ENCODE data around the gene RABGAP1L.

The RABGAP1L gene

DNA sequence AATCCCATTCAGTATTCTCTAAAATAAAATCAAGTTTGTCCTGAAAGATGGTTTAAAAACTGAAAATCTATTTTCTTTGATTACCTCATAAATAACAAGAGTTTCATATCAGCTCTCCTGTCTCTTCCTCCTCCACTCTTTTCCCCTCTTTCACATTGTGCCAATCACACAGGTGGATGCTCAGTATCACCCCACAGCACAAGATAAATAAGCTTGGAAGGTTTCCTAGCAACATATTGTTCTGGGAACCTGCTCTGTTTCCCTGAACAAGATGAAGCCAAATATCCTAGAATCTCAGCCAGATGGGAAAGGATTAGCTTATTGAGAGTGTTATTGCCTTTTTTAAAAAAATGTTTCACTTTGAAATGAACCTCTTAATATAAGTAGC, 794.7 kb downstream of the RABGAP1L start:
- DNase-seq, result no peak

DNA sequence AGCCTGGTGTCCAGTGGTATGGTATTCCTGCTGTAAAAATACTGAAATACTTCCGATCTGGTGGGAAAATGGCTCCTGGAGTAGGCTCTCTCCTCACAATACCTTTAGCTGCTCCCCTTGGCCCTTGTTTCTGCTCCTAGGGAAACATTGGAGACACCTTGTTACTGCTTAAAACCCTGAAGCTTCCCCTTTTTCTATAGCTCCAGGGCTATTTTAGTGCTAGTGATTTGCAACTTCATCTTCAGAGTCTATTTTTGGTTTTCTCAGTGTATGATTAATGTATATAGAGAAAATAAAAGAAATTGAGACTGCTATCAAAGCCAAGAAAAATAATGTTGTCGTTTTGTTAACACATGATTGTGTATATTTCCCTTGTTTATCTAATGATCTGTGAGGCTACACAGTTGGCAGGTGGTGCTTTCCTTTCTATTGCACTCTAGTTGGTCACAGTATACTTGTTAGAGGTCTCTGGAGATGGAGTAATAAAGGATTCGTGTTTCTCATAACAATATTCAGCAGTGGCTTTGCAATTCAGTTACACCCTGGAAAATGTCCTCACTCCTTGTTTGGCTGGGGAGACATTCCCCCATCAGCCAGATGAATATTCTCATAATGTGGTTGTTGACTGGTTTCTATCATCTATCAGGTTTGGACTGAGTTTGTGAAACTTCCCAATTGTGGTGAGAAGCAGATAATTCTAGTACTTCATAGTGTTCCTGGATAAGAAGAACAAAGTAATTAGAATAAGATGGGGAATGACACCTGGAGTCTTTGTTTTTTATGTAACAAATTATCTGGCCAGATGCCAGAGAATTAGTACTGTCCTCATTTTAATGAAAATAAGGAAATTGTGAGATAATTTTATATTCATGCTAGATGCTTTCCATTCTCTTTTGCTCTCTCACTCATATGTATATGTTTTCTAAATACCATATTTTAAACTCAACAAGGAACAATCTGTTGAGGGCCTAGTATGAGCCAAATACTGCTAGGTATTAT, 795.6 kb downstream of the RABGAP1L start:
- DNase-seq, result peak; percentile 11

DNA sequence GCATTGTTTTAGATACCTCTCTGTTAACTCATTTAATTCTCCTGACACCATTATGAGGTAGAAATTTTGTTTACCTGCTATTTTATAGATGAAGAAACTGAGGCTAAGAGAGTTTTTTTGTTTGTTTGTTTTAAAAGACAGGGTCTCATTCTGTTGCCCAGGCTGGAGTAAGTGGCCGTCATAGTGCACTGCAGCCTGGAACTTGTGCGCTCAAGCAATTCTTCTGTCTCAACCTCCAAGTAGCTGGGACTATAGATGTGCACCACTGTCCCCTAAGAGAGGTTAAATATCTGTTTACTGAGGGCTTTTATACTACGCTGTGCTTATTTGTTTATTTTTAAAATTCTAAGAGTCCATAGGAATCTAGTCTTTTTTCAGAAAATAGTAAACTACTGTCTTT, 796.8 kb downstream of the RABGAP1L start:
- DNase-seq, result no peak

GRCh38 chr1:174956976-174957375, 797.7 kb downstream of the RABGAP1L start:
- DNase-seq, result no peak

DNA sequence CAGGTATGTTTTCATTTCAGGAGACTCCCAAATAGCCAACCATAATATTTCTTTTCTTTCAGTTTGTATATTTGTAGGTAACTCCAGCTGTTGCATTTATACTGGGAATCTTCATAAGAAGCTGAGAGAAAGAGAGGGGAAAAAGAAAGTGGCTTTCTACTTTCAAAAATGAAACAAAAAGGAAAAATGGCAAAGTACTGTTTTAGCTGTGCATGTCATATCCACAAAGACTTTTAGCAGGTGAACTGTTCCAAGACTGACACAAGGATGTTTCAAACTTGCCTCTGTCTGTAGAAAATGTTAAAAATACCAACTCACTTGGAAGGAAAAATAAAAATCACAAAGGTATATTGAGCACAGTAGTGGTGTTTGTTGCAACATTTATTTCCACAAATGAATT, 798.5 kb downstream of the RABGAP1L start:
- no peak for DNase-seq

DNA sequence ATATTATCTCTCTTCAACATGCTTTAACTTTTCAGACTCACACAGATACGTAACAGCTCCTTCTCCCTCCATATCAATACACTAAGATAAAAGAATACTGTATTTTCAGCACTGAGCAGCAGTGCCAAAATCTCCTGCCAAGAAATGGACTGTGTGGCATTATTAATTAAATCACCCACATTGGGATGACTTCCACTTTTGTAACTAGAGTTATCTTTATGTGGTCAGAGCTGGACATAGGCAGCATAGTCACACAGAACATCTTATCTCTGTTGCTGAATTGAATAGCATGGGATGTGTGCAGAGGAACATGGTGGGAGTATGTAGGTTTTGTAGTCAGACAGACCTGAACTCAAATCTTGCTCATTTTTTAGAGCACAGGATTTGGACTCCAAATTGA, 799.1 kb downstream of the RABGAP1L start:
- no peak for DNase-seq

- DNase-seq, result no peak
Observed at GRCh38 chr1:174960362-174960761, 801.0 kb downstream of the RABGAP1L start.

- no peak for DNase-seq
Observed at GRCh38 chr1:174963529-174964125, 804.3 kb downstream of the RABGAP1L start.

DNA sequence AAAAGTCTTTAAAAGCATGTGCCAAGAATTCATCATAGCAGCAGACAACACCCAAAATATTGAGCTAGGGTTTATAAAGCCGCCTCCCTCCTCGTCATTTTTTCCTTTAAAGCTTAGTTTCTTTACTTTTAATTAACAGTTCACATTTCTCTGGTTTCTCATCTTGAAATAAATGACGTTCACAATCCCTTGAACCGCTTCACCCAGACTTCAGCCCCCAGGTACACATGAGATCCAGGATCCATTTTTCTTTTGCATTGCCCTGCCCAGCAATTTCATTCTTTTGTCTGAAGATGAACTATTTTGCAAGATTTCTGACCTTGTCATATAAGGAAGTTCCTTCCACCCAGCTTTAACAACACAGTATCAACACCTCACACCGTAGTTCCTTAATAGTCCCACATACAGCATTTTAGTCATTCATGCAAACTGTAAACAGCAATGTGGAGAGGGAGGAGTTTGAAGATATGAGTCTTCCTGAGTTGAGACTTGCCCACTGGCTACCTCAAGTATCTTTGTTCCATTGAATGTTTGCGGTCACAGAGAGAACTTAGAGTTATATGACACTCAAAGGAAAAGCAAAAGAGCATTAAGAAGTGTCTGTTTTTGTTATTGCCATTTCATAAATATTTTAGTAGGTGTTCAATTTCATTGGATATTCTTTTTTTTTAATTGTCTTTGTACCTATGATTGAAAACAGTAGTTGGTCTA, 805.1 kb downstream of the RABGAP1L start:
- DNase-seq, result peak; percentile 68

- DNase-seq, result no peak
Observed at GRCh38 chr1:174964972-174965361, 805.6 kb downstream of the RABGAP1L start.

DNA sequence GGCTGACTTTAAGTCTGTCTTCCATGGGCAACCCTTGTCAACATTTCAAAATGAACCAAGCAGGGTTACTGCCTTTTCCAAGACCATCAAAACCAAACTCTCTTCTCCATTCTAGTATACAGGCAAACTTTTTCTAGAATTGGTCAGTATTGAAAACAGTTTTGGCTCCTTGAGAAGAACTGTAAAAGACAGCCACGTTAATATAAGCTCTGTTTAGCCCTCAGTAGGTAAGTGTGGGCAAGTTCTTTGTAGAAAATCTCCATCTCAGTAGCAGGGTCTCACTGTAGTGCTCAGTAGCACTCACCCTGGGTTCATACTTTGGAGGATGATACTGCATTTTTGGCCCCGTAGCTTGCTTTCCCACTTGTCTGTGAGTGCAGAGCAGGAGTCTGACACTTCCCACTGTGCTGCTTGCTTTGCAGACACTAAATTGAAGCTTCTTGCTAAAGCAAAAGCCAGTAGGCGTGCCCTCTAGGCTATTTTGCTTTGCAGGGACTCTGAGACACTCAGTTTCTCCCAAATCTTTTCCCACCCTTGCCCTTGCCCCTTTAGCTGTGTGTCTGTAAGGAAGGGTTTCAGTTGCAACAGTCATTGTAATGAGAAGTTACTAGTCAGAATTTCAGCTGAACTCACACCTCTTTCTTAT, 806.2 kb downstream of the RABGAP1L start:
- DNase-seq, result peak; percentile 28

DNA sequence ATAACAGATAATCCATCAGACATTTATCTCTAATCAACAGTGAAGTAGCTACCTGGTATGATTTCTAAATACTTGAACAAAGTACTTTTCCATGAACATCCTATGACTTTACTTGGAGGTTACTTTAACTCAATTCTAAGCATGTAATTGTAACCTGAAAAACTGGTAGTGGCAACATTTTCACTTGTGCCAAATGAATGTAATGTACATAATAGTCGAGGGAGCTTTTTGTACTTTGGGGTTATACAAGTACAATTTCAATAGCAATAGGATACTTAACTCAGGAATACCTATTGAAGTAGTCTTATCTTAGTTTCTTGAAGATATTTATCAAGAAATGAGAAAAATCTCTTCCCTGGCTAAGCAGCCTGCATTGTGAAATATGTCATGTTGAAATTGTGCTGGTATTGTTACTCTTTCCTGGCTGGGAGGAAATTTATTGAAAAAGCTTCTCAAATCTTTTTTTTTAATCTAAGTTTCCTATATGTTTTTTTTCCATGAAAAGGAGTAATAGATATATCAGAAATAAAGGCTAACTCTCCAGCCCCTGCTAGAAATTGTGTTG, 806.8 kb downstream of the RABGAP1L start:
- DNase-seq, result peak; percentile 15

GRCh38 chr1:174967845-174968705, 808.8 kb downstream of the RABGAP1L start:
- DNase-seq, result no peak

DNA sequence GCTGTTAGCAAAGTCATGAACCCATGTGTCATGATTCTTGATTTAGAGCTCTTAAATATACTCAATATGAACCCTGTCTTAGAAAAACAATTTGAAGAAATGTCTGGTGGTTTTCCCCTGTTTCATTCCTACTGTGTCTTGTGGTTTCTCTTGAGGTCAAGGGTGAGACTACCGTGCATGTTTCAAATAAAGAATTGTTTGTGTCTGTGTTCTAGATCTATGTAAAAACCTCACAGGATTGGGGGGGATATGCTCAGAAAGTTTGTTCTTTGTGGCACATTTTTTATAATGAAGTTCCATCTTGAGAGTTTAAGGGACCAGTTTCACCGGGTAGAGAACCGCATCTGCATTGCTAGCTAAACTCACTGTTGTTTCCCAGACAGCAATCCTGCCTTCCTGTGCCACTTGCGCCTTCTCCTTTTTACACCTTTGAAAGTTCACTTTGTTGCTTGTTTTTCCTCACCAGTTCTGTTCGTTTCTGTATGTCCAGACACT, 809.5 kb downstream of the RABGAP1L start:
- no peak for DNase-seq

GRCh38 chr1:174969977-174970376, 810.7 kb downstream of the RABGAP1L start:
- DNase-seq, result no peak

- no peak for DNase-seq
Observed at GRCh38 chr1:174971466-174971865, 812.1 kb downstream of the RABGAP1L start.

DNA sequence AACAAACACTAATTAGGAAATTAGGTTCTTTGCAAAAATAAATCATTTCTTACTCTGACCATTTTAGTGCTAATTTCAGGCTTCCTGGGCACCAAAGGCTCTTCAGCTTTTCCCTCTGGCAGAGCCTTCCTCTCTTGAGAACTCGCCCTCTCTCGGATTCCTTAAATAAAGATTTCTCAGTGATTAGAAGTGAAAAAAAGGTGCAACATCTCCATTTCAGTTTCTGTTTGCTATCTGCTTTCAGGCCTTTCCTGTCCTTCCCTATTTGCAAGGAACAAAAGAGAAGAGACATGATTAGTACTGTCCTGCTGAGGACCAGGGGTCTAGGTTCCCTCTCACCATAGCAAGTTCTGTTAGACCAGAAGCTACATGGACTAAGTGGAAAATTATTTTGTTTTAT, 812.6 kb downstream of the RABGAP1L start:
- DNase-seq, result no peak

- DNase-seq, result no peak
Observed at GRCh38 chr1:174974711-174975119, 815.4 kb downstream of the RABGAP1L start.

DNA sequence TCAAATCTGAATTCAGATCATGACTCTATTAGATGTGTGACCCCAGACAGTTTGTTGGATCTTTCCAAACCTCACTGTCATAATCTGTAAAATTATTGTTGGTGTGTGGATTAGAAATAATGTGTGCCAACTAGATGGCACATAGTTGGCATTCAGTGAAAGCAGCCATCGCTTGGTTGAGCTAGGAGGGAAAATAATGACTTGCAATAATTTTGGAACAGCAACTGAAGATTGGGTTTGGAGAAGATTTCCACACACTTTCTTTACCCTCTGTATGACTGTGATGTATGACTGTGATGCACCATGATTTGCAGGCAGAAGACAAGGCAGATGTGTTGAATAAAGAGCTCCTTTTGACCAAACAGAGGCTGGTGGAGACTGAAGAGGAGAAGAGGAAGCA, 816.4 kb downstream of the RABGAP1L start:
- DNase-seq, result no peak

DNA sequence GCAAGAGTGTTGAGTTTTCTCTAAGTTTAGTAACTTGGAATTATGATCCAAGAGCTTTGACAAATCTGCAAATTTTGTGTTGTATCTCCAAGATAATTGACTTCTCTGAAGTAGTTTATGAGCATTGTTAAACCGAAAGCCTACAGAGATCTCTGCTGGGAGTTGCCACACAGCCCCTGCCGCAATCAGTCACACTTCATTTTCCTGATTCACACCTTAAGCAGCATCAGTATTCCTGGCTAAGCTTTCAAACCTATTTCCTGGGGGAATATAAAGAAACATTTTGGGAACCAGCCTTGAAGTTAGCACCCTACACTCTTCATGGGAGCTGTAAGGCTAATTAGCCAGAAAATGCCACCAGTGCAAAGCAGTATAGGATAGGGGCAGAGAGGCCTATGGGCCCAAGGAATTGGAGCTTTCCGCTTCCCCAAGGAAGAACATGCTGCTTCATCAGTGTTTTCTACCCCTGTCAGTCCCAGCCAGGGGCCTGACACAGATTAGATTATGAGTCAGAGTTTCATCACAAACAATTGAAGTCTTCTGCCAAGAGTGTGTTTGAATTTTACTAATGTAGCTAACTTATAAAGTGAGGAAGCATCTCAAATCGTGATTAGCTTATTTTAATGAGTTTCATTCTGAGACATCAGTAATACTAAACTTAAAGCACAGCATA, 817.3 kb downstream of the RABGAP1L start:
- DNase-seq, result no peak

Measured in GF-D8 (cell line).